ENCODE results near the gene MB. TPM values are rescaled to one million over a fixed set of nuclear protein-coding genes. Genes with fewer than 3 reads are reported as not detected.

The MB gene
- total RNA-seq, 4 donors from 2014 or later, result 2.2 to 23.4 (median 9.6) TPM

DNA sequence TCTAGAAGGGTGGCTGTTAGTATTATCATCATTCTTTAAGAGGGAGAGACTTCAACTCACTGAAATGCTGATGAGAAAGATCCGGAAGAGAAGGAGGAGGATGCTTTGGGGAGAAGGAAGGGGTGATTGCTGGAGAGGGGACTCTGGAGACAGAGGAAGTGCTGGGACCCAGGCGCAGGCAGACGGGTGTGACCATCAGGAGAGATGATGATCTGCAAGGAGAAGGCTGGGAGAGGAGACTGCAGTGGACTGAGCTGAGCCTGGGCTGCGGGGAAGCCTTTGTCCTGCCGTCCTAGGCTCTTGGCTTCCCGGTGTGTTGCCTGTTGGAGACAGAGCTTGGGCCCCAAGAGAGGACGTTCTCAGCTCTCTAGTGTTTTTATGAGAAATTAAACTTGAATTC is 53.9 kb downstream of the MB start:
- WGBS, 2 donors, result 74 to 79% methylated on average over 7 of the region's 7 CpGs
- intact Hi-C loops (cut with DNase I; ENCODE audit: low total_unique reads), result no loop called here

DNA sequence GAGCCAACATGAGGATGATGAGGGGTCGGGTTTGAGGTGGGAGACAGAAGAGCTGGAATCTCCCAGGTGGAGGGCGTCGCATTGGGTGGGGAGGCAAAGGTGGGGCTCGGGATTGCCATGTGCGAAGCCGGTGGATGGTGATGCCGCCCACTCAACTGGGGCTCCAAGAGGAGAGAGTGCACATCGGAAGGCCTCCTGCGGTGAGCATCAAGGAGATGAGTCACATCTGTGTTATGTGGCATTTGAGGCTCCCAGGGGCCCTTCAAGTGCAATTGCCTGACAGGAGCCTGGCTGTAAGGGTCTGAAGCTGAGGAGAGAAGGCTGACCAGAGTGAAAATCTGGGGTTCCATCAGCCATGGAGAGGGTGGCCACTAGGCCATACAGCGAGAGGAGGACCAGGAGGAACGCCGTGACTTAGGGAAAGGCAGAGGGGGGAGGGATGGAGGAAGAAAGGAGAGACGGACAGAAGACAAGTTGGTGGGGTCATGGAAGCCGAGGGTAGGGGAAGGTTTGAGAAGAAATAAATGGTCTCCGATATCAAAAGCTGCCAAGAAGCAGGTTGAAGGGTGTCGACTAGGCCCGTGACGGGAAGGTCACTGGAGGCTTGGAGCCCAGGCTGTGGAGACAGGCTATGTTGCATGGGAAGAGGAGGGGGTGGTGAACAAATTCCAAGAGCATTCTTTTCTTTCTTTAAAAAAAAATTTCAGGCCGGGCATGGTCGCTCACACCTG is 55.2 kb downstream of the MB start:
- 89 to 94% methylated on average over 20 of the region's 20 CpGs for WGBS, 2 donors
- H3K4me3 ChIP-seq (ENCODE audit: low read depth, poor library complexity, severe bottlenecking), result no peak overlapping the region
- TF ChIP-seq POLR2A (IDR thresholded peaks at IDR 0.05) (no peak), CTCF (IDR thresholded peaks at IDR 0.05) (no peak)
- intact Hi-C loops (cut with DNase I; ENCODE audit: low total_unique reads), result no loop called here
- no peak for DNase-seq (ENCODE audit: low spot score in 2 of 2)

More for the DNA sequence above, 53.9 kb downstream of the MB start:
- TF ChIP-seq CTCF (IDR thresholded peaks at IDR 0.05), result no peak
- TF ChIP-seq POLR2A (IDR thresholded peaks at IDR 0.05), result no peak
- DNase-seq (ENCODE audit: low spot score in 2 of 2), result no peak
- no peak overlapping the region for H3K4me3 ChIP-seq (ENCODE audit: low read depth, poor library complexity, severe bottlenecking)

GRCh38 chr22:35560824-35561223 is 56.3 kb downstream of the MB start:
- H3K4me3 ChIP-seq (ENCODE audit: low read depth, poor library complexity, severe bottlenecking), result no peak overlapping the region
- whole genome bisulfite sequencing, 2 donors, result 88 to 95% methylated on average over 1 of the region's 1 CpG
- TF ChIP-seq CTCF (IDR thresholded peaks at IDR 0.05) (no peak), POLR2A (IDR thresholded peaks at IDR 0.05) (no peak)
- DNase-seq (ENCODE audit: low spot score in 2 of 2), result no peak
- intact Hi-C loops (cut with DNase I; ENCODE audit: low total_unique reads), result no loop called here

DNA sequence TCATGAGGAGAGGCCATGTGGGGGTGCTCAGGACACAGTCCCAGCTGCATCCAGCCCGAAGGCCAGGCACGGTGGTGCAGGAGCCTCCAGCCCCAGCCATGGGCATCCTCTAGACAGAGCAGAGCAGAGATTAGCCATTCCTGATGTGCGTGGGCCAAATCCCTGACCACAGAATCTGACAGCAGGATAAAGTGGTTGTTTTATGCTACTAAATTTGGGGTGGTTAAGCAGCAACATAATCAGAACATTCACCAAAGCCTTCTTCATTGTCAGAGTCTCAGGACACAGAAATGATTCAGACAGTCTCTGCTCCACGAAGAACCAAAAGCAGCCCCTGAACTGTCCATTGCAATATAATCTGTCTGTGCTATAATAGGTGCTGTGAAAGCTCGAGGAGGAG is 56.8 kb downstream of the MB start:
- intact Hi-C loops (cut with DNase I; ENCODE audit: low total_unique reads), result no loop called here
- TF ChIP-seq POLR2A (IDR thresholded peaks at IDR 0.05), result no peak
- no peak for TF ChIP-seq CTCF (IDR thresholded peaks at IDR 0.05)
- DNase-seq (ENCODE audit: low spot score in 2 of 2), result no peak
- 65 to 80% methylated on average over 4 to 5 of the region's 5 CpGs for WGBS, 2 donors
- no peak overlapping the region for H3K4me3 ChIP-seq (ENCODE audit: low read depth, poor library complexity, severe bottlenecking)

DNA sequence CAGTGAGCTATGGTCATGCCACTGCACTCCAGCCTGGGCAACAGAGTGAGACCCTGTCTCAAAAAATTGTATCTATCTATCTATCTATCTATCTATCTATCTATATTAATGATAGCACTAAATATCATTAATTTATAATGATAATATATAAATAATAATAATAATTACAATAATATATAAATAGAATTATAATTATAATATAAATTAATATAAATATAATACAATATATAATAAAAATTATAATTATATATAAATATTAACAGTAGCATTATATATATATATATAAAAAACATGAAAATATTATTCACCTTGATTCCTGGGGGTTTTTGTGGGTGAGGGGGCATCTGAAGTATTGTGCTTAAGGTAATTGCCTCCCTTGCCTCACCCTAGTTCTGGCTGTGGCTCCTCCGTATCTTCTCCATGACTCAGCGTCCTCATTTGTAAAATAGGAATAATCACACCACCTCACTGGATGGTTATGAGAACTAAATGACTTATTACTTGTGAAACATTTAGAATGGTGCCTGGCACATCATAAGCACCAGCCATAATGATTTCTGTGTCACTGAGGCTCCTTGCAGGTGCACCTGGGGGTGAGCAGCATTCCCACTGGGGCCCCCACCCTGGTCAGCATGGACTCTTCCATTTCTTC is 57.6 kb downstream of the MB start:
- no peak for TF ChIP-seq POLR2A (IDR thresholded peaks at IDR 0.05)
- no peak for TF ChIP-seq CTCF (IDR thresholded peaks at IDR 0.05)
- DNase-seq (ENCODE audit: low spot score in 2 of 2), result no peak
- WGBS, 2 donors, result 58 to 83% methylated on average over 2 of the region's 2 CpGs
- intact Hi-C loops (cut with DNase I; ENCODE audit: low total_unique reads), result no loop called here
- no peak overlapping the region for H3K4me3 ChIP-seq (ENCODE audit: low read depth, poor library complexity, severe bottlenecking)

All from lower leg skin (tissue), 4 donors.